Activated CD4-positive, alpha-beta T cell treated with anti-CD3 and anti-CD28 coated beads for 24 hours (primary cell): ENCODE results near the gene GAS1.

Source experiments
- DNase-seq, 2 donors: peaks; one replicate each; pipeline ENCODE4 v3.0.0-alpha.2; 2020; ENCODE audit warnings: low read depth in 2 of 2

Gene GAS1, protein sequence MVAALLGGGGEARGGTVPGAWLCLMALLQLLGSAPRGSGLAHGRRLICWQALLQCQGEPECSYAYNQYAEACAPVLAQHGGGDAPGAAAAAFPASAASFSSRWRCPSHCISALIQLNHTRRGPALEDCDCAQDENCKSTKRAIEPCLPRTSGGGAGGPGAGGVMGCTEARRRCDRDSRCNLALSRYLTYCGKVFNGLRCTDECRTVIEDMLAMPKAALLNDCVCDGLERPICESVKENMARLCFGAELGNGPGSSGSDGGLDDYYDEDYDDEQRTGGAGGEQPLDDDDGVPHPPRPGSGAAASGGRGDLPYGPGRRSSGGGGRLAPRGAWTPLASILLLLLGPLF

DNA sequence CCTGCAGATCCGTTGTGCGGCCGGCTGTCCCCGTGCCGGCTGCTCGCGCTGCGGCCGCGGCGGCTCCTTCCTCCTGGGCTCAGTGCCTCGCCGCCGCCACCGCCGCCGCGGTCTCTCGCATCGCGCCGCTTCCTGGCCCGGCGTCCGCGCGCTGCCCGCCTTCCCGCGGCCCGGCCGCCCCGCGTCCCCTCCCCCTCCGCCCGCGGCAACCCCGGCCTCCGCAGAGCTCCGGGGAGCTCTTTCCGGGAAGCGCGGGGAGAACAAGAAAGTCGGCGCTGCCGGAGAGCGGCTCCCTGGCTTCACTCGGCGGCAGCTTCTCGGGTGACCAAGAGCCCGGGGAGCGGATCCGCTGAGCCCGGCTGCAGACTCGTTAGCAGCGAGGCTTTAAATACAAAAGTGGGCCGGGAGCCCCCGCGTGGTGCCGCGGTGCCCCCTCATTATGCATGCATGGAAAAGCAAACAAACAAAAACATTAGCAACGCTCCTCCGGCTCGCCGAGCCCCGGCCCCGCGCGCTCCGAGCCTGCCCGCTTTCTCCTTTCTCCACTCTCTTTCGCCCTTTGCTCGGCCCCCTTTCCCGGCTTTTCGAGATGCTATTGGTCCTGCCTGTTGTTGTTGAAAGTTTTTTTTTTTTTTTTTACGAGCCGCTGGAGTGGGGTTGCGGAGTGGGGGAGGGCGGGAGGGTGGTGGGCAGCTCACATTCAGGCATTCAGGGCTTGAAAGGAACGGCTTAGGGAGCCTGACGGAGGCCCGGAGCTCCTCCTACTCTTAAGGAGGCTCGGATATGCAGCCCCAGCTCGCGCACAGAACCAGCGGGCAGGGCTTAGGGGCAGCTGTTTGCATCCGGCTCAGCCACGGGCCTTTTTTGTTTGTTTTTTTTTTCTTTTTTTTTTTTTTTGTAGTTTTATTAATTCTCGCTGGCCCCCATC lies at the start of gene GAS1:
TSS of gene GAS1 (minus strand) at position 361 of the 928 bp plus-strand sequence. CDS start 727 bp downstream, outside the sequence.
- peak; percentile 38 to 49 for DNase-seq

DNA sequence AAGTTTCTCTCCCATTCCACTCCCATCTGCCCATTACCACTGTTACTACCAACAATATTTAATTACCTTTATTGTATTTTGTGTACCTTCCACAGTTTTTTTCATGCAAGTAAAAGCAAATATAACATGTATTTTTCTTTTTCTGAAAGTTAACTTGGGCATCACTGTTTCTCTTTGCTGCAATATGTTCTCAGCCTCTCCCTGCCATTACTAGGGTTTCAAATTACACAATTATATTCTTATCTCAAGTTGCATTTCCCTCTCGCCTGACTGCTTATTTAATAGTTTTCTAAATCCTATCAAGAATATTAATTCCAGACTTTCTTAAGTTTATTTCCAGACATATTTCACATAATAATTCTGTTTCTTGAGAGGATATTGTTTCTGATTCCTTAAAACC lies 46.9 kb upstream of the GAS1 start:
- no peak for DNase-seq

DNA sequence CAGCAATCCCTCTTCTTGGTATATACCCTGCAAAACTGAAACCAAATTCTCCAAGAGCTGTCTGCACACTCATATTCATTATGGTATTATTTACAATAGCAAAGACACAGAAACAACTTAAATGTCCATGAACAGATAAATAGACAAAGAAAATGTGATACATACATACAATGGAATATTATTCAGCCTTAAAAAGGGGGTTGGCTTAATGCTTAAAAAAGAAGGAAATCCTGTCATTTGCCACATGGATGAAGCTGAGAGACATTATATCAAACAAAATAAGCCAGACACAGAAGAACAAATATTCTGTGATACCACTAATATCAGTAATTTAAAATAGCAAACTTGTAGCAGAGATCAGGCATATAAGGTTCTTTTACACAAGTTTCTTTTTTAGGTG lies 46.5 kb upstream of the GAS1 start:
- DNase-seq: no peak

DNA sequence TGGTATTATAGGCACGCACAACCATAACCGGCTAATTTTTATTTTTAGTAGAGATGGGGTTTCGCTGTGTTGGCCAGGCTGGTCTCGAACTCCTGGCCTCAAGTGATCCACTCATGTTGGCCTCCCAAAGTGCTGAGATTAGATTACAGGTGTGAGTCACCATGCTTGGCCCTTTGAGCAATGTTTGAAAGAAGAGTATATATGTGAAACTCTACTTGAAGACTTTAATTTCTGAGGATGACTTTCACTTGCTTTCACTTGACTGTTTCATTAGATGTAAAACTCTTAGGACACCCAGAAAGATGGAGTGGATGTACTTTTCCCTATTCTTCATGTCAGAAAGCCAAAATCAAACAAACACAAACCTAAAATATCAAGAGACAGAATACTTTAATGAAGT lies 43.8 kb upstream of the GAS1 start:
- no peak for DNase-seq

DNA sequence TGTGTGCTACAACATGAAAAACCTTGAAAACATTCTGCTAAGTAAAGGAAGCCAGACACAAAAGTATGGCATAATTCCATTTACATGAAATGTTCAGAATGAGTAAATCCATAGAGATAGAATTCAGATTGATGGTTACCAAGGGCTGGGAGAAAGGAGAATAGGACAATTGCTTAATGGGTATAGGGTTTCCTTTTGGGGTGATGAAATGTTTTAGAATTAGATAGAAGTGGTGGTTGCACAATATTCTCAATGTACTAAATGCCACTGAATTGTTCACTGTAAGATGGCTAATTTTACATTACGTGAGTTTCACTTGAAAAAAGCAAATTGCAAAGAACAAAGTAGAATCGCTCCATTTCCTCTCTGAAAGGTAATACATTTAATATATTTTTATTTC lies 43.0 kb upstream of the GAS1 start:
- DNase-seq: no peak

DNA sequence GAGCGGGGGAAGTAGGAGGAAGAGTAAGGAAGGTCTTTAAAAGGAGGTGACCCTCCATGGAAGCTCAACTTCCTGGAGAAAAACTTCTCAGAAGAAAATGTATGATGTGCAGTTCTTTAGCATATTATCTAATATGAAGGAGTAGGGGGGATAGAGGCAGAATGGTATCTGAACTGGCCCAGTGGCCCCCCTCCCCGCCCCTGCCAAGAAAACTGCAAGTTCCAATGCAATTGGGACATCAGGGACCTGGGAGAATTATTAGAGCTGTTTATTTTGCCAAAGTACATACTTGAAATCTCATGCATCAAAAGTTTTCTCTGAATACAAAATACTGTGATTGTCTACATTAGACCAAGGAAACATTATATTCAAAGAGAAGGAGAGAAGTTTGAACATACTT lies 40.6 kb upstream of the GAS1 start:
- DNase-seq: no peak

DNA sequence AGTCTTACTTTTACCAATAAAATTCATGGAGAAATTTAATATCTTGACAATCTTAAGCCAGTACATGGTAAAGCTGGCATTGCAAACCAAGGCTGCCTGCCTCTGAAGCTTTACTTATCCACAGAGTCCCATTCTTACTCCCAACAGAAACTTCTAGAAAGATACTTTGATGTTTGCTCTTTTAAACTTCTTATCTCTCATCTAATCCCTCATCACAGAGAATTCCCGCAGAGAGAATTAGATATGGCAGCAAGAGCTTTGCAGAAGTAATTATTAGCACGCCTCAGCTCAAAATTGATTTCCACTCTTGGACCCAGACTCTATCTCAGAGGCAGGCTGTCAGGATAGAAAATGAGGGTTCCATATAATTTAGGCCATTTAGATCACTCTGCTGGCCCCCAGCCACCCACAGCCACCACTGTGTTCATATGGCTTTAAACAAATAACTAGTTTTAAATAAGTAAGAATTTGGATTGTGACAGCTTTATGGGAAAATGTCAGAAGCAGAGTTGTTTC lies 37.9 kb upstream of the GAS1 start:
- no peak for DNase-seq

DNA sequence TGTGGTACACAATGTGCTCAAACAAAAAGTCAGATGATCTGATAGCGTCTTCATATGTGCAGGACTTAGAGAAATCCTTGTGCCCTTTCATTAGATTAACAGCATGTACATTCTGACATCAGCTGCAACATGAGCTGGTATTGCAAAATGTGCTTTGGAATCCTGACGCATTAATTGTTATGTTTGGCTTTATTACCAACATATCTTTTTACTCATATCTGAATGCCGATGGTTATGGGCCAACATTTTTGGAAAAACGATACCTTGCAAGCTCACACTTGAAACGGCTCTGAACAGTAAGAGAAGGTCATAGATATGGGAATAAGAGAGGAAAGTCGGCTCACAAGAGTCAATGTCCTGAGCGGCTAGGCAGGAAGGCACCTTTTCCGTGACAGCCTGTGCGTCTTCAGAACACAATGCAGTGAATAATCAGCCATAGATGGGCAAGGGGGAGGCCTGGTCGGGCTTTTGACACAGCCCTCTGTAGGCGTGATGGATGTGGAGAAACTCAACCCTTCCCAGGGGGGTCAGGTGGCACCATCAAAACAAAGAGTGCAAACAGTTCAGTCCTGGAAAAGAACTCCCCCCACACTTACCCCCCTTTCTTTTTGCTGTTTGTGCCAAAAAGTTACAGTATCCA lies 36.4 kb upstream of the GAS1 start:
- DNase-seq: no peak

DNA sequence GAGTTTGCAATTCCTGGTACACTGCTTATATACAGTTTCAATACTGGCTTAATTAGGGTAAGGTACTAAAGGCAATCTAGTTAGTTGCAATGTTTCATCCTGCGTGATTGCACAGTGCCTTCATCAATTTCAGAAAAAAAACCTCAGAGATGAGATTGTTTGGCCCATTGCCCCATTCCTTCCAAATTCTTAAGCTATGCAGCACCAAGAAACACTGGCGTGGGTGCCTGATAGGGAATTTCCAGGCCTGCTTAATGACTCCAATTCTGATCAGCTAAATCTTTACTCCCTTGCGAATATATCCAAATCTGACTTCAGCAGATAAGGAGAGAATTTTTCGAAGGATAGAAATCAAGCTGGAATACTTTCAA lies 35.9 kb upstream of the GAS1 start:
- no peak for DNase-seq

DNA sequence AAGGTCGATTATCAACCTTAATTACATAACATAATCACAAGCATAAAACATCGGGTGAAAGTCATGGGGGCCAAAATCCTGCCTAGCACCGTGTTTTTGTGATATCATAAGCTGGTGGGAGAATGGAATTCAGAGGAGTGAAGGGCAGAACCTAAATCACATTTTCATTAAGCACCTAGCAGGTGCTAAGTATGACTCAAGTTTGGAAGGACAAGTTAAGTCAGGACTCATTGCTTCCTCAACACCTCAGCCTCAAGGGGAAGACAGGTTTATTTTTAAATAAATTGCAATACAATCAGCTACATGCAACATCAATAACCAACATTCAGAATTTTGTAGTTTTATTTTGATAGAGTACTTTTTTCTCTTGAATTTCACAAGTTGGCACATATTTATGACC lies 33.5 kb upstream of the GAS1 start:
- no peak for DNase-seq

DNA sequence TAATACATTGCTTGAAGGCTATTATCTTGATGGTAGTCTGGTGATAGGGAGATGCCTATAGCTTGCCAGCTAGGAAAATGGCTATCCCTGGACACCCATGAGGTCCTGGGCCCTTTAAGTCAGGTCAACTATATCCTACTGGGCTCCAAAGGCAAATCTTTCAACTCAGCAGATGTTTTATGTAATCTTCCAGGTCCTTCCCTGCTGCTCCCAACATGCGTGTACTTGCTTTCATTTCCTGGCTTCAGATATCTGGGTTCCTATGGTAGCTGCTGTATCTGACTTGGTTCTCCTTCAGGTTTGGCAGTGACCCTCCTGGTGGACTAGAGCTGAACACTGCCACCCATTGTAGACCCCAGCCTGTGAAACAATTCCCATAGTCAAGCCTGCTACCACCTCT lies 32.4 kb upstream of the GAS1 start:
- no peak for DNase-seq

DNA sequence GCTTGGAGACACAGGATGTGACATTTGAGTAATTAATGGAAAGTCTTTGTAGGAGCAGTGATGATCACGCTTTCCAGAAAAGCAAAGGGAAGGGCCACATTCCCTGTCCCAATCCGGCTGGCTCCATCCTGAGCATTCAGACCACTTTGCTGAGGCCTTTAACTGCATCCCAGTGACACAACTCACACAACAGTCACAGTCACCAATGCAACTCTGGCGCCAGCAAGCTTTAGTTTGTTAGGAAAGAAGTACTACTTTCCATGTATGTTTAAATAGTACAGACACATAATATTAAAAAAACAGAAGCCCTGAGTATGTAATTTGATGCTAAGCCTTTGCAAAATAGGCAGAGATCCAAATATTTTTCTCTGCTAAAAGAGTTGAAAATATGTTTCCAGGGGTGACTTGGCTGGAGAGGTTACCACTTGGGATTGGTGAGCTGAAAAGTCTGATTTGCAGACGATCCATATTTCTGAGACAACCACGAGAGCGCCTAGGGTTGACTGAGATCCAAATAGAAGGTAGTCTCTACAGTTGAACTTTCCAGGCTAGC lies 31.7 kb upstream of the GAS1 start:
- no peak for DNase-seq

DNA sequence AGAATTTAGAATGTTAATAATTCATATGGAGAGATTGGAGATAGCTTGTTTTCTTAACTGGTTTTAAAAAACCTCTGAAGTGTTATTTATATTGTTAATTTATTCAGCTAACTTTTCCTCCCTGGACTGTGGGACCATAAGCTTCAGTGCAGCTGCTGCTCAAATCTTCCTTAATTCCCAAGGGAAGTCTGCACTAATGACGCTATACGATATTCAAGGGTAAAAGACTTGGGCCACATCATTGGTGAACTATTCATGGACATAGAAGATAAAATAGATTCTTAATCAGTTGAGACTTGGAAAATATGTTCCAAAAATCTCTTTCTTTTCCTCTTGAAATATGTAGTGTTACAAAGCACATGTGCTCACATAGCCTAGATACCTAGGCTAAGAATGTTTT lies 31.1 kb upstream of the GAS1 start:
- no peak for DNase-seq

DNA sequence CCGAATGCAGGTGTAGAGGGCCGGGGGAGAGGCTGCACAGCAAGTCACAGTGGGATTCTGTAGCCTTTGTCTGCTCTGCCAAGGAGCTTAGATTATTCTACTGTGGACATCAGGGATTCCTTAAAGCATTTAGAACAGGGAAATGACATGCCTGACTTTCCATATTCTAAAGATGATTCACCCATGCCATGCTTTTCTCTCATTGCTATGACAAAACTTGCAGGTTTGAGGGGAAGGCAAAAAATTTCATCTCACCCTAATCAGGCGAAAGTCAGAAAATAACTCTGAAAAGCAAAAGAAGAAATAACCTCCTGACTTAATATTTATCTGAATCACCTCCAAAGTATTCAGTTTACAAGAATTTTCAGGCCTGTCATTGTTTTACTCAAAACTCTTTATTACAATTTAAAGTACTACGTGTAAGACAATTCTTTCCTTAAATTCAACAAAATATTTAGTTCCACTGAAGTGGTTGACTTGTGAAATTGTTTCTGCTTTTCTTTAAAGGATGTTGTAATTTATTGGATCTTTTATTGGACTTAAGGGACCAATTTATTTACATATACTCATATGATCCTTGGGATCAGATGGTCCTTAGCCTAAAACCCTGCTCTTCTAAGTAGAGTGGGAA lies 30.0 kb upstream of the GAS1 start:
- DNase-seq: no peak

DNA sequence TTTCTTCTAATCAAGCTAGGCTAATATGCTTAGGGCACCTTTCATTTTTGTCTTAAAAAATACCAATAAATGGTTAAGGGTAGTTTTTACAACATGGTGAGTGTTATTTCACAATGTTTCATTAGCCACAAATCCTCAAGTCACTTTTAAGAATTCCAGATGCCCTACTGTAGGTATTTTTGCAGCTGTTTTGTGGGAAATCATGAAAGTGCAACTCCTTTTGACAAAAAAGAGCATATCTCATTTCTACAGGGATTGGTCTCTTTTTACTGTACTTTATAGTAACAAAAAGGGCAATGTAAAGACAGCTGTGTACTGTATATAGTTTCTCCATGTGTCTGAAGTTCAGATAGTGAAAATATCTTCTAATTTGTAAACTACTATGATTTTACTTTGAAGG lies 28.3 kb upstream of the GAS1 start:
- DNase-seq: no peak

DNA sequence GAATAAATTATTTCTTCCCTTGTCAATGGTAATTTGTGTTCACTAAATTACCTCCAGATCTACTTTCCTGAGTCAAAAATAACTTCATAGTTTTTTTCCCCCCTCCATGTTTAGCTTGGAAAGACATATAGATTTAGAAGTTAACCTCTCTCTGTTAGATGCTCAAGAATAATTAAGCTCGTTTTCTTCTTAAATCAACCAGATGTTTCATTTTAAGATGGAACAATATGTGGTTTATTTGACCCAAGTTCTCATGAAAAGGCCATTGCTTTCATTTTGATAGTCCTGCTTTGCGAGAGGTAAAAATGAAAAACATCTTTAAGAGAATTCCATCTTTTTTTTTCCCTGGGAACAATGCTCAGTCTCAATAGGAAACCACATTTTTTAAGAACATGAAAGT lies 27.7 kb upstream of the GAS1 start:
- no peak for DNase-seq

DNA sequence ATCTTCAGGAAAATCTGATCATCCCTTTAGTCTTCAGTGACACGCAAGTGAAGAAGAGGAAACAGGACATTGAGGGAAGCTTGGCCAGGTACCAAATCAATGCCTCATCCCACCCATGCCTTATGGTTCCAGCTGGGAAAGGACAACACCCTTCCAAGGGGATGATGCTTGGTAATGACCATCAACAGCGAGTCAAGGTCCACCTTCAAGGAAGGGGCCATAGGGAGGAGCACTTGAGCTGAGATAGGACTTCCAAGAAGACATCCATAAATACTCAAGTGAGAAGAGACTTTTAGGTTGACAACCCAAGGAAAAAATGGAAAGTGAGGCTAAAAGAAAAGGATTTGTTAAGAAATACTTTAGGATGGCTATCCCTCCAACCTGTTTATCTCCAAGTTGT lies 27.1 kb upstream of the GAS1 start:
- no peak for DNase-seq

DNA sequence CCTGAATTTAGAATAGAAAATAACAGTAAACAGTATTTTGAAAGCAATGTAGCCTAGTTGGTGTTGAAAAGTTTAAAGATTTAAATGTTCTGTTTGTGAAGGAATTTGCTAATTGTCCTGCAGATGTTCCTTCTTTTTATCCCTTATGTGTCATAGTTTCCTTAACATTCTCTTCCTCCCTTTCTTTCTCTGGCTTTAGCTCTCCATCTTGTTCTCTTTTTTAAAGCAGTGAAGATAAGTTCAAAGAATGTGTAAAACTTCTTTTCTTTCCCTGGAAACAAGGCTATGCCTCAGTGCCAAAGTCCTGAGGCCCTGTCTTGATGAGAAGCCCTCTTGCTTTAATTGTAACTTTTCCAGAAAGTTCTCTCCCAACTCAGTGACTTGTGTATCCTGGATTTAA lies 24.4 kb upstream of the GAS1 start:
- DNase-seq: no peak

DNA sequence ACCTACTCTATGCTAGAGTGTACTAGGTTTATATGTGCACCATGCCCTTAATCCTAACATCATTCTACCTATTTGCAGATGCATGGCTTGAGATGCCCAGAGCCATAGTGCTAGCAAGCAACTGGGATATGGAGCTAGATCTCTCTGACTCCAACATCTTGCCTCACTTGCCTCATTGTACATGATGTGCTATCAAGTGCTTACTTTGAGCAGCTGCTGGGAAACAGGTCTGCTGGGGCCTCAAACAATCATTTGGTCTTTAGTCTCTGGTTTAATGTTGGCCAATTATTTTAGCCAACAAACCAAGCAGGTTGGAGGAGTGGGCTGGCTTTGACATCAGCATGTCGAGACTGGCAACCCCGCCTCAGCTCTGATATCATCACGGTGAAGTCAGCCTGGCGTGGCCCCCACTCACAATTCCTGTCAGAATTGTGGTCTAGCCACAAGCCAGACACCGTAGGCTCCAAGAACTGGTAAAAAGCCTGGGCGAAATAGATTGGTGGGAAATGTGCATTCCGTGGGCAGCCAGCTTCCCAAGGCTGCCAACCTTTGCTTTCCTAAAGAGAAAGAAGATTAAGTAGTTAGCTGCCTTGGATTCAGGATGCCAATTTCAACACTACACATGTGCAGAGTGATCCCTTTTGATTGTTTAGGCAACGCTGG lies 21.1 kb upstream of the GAS1 start:
- no peak for DNase-seq

DNA sequence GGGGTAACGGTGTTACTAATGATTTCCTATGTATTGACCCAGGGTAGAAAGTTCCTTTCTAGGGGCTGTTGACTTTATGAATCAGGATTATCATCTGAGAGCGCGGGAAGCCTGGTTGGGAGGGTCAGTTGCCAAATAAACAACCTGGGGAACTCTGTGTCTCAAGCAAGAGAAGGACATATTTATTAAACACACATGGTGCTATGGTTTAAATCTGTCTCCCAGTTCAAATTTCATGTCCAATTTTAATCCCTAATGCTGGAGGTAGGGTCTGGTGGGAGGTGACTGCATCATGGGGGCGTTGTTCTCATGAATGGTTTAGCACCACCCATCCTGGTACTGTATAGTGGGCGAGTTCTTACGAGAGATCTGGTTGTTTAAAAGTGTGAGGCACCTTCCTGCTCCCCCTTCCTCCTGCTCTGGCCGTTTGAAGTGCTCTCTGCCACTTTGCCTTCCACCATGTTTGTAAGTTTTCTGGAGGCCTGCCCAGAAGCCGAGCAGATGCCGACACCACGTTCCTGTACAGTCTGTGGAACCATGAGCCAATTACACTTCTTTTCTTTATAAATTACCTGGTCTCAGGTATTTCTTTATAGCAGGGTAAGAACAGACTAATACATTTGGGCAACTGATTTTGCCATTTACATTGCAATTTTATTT lies 19.7 kb upstream of the GAS1 start:
- no peak for DNase-seq
